GM10248 (cell line): ENCODE data around the gene BAHCC1.

Experiments used
- CTCF ChIA-PET: fragments of 300-600 bp; sonication (Branson Sonifier 250); formaldehyde crosslinking; extraction: SDS; loops from one replicate; lab custom pipeline; 2021; ENCODE audit warnings: antibody characterized with exemption; lab: Yijun Ruan, JAX
- POLR2A ChIA-PET: fragments of 350-650 bp; sonication (Branson Sonifier 250); formaldehyde crosslinking; extraction: SDS; loops from one replicate; lab custom pipeline; 2020; ENCODE audit warnings: antibody characterized with exemption; lab: Yijun Ruan, JAX
- DNase-seq: peaks from one replicate; pipeline ENCODE4 v3.0.0; 2012; ENCODE audit errors: extremely low spot score
- CTCF ChIP-seq: IDR thresholded peaks from 2 replicates; pipeline ENCODE4 v1.5.1; 2012; ENCODE audit warnings: mild to moderate bottlenecking, low read depth; ENCODE audit errors: extremely low read depth, missing control alignments, control extremely low read depth

The BAHCC1 gene

DNA sequence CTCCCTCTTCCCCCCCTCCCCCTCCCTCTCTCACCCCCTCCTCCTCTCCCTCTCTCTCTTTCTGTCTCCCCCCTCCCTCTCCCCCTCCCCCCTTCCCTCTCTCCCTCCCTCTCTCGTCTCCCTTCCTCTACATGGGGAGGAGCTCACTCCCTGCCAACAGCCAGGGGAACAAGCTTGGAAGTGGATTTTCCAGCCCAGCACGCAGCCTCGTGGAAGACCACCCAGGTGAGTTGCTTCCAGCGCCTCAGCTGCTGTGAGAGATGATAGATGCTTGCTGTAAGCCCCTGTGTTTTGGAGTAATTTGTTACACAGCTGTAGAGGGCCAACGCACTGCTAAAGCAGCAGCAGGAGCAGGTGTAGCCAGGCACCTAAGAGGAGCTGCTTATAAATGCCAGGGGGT lies 96.5 kb downstream of the BAHCC1 start:
- ChIA-PET CTCF (interaction anchor here (1.2 to 1.6 kb wide), 2 partner anchors 8 to 200 kb away, joined by 3 to 4 read pairs; no protein-coding TSS in a partner anchor), POLR2A (interaction anchor here (0.6 to 1.0 kb wide), 2 partner anchors 15 to 19 kb away, joined by 3 read pairs; no protein-coding TSS in a partner anchor)
- no peak for DNase-seq
- no peak for TF ChIP-seq CTCF

DNA sequence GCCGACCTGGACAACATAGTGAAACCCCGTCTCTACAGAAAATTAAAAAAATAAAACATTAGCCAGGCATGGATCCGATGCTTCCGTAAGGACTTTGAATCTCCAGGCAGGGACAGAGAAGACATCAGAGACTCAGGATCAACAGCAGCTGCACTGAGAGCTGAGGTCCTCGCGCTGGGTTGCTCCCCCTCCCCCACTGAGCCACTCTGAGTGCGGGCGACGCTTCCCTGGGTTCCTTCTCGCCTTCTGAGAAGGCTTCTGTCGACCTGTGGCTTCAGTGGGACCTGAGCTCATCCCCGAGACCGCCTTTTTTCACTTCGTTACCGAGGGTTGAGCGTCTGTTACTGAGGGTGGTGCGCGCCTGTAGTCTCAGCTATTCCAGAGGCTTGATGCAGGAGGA lies 96.9 kb downstream of the BAHCC1 start:
- DNase-seq, result no peak
- no peak for TF ChIP-seq CTCF
- CTCF ChIA-PET, result interaction anchor here (1.2 to 1.6 kb wide), 2 partner anchors 9 to 200 kb away, joined by 3 to 4 read pairs; no protein-coding TSS in a partner anchor
- POLR2A ChIA-PET, result interaction anchor here (0.6 to 1.0 kb wide), 2 partner anchors 15 to 19 kb away, joined by 3 read pairs; no protein-coding TSS in a partner anchor

DNA sequence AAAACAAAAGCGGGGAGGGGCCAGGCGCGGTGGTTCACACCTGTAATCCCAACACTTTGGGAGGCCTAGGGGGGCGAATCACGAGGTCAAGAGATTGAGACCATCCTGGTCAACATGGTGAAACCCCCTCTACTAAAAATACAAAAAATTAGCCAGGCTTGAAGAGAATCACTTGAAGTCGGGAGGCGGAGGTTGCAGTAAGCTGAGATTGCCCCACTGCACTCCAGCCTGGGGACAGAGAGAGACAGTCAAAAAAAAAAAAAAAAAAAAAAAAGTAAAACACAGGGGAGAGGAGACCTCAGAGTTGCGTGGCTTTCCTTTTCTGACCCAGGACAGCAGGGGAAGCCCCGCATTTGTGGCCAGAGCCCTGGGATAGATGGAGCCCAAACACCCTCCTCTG lies 97.4 kb downstream of the BAHCC1 start:
- TF ChIP-seq CTCF, result no peak
- no peak for DNase-seq
- ChIA-PET POLR2A (interaction anchor here (0.6 to 1.0 kb wide), 2 partner anchors 14 to 18 kb away, joined by 3 read pairs; no protein-coding TSS in a partner anchor), CTCF (interaction anchor here (1.2 to 1.6 kb wide), 2 partner anchors 9 to 201 kb away, joined by 3 to 4 read pairs; no protein-coding TSS in a partner anchor)

GRCh38 chr17:81493198-81494038 lies 98.2 kb downstream of the BAHCC1 start:
- CTCF ChIA-PET, result interaction anchor here (1.0 to 1.4 kb wide), 2 partner anchors 9 to 107 kb away, joined by 4 to 6 read pairs; no protein-coding TSS in a partner anchor
- POLR2A ChIA-PET, result no interaction called here
- no peak for TF ChIP-seq CTCF
- no peak for DNase-seq

DNA sequence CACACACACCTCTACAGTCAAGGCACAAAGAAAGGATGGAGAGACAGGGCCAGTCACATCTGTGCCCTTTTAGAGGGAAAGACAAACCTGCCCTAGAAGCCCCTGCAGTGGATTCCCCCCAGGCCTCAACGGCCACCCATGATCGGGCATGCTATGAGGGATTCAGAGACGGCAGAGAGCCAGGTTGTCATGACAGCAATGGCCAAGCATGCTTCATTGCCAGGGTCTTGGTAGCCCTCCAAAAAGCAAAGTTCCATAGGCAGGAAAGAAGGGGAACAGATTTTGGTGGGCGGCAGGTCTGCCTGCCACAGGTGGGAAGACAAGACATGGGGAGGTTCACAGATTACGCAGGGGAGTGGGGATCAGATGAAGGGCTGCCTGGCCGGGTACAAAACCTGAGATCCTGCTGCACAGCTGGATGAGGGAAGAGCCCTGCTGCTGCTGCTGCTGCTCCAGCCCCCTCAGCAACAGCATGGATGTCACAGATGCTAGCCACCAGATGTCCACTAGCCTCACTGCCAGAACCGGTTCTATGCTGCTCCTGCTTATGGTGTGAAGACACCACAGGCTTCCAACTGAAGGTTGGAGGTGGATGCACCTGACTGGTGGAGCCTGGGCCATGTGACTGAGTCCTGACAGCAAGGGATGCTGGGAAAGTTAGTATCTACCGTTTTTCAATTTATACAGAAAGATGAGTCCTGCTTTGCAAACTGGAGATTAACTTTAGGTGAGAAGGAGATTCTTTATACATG lies 99.5 kb downstream of the BAHCC1 start:
- DNase-seq, result no peak

More for the DNA sequence above, 99.5 kb downstream of the BAHCC1 start:
- POLR2A ChIA-PET, result interaction anchor here (0.7 kb wide), 1 partner anchor 114 kb away, joined by 4 read pairs; no protein-coding TSS in a partner anchor
- TF ChIP-seq CTCF, result no peak
- CTCF ChIA-PET, result interaction anchor here (1.0 to 1.4 kb wide), 2 partner anchors 10 to 106 kb away, joined by 4 to 6 read pairs; no protein-coding TSS in a partner anchor
